Measurements from ENCODE around the gene MAN2A1. TPM values are rescaled to one million over a fixed set of nuclear protein-coding genes. Genes with fewer than 3 reads are reported as not detected.

Gene MAN2A1
- polyA plus RNA-seq, 1 donor from 2014 or later: 5.7 TPM

DNA sequence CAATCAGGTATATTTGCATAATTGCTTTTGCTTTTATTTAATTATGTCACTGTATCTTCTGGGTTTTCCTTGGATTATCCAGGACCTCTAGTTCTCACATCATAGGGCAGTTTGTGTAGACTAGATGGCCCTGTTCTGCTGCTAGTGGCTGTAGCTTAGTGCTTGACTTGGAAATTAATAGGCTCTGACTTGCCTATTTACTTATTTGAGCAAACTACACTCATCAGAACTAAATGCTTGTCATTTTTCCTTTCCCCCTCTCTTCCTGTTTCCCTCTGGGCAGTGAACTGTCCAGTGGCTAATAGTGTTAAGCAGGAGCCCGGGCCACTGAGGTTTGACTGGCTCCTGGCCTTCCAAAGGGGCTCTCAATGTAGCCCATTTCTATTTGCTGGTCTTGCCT lies 135.7 kb downstream of the MAN2A1 start:
- Histone ChIP-seq H4K20me1 (ENCODE audit: insufficient read depth) (no peaks in the 10 kb centered on the region), H3K9me2 (ENCODE audit: insufficient read depth, low read length) (no peaks in the 10 kb centered on the region), H2AFZ (ENCODE audit: low read depth, low read length) (no peak overlapping the region), H3K4me2 (ENCODE audit: low read length) (no peak overlapping the region), H3K36me3 (ENCODE audit: insufficient read depth, low read length) (no peaks in the 10 kb centered on the region), H3K27me3 (ENCODE audit: insufficient read depth, low read depth, low read length) (no peaks in the 10 kb centered on the region), H3K79me2 (replicated peaks; ENCODE audit: insufficient read depth, low read length) (no peaks in the 10 kb centered on the region), H3K9ac (ENCODE audit: low read length) (no peak overlapping the region), H3K4me3 (ENCODE audit: low read length) (no peak overlapping the region), H3K9me3 (ENCODE audit: low read length) (no peaks in the 10 kb centered on the region), H3K27ac (ENCODE audit: low read length) (no peak overlapping the region), H3F3A (ENCODE audit: insufficient read depth, low read length, poor library complexity, severe bottlenecking) (no peaks in the 10 kb centered on the region)
- TF ChIP-seq, protein P1, sequence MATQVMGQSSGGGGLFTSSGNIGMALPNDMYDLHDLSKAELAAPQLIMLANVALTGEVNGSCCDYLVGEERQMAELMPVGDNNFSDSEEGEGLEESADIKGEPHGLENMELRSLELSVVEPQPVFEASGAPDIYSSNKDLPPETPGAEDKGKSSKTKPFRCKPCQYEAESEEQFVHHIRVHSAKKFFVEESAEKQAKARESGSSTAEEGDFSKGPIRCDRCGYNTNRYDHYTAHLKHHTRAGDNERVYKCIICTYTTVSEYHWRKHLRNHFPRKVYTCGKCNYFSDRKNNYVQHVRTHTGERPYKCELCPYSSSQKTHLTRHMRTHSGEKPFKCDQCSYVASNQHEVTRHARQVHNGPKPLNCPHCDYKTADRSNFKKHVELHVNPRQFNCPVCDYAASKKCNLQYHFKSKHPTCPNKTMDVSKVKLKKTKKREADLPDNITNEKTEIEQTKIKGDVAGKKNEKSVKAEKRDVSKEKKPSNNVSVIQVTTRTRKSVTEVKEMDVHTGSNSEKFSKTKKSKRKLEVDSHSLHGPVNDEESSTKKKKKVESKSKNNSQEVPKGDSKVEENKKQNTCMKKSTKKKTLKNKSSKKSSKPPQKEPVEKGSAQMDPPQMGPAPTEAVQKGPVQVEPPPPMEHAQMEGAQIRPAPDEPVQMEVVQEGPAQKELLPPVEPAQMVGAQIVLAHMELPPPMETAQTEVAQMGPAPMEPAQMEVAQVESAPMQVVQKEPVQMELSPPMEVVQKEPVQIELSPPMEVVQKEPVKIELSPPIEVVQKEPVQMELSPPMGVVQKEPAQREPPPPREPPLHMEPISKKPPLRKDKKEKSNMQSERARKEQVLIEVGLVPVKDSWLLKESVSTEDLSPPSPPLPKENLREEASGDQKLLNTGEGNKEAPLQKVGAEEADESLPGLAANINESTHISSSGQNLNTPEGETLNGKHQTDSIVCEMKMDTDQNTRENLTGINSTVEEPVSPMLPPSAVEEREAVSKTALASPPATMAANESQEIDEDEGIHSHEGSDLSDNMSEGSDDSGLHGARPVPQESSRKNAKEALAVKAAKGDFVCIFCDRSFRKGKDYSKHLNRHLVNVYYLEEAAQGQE (IDR thresholded peaks at IDR 0.05; ENCODE audit: borderline replicate concordance): no peak
- no peak for TF ChIP-seq EZH2 (IDR thresholded peaks at IDR 0.05; ENCODE audit: borderline replicate concordance, insufficient read depth, low read length, poor library complexity, severe bottlenecking)
- no peak for TF ChIP-seq RAD21 (conservative IDR thresholded peaks at IDR 0.05)
- no peak for TF ChIP-seq POLR2AphosphoS5 (IDR thresholded peaks at IDR 0.05)
- TF ChIP-seq, protein P2, sequence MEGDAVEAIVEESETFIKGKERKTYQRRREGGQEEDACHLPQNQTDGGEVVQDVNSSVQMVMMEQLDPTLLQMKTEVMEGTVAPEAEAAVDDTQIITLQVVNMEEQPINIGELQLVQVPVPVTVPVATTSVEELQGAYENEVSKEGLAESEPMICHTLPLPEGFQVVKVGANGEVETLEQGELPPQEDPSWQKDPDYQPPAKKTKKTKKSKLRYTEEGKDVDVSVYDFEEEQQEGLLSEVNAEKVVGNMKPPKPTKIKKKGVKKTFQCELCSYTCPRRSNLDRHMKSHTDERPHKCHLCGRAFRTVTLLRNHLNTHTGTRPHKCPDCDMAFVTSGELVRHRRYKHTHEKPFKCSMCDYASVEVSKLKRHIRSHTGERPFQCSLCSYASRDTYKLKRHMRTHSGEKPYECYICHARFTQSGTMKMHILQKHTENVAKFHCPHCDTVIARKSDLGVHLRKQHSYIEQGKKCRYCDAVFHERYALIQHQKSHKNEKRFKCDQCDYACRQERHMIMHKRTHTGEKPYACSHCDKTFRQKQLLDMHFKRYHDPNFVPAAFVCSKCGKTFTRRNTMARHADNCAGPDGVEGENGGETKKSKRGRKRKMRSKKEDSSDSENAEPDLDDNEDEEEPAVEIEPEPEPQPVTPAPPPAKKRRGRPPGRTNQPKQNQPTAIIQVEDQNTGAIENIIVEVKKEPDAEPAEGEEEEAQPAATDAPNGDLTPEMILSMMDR (IDR thresholded peaks at IDR 0.05; ENCODE audit: poor library complexity, severe bottlenecking): no peak
- TF ChIP-seq TAF1 (IDR thresholded peaks at IDR 0.05; ENCODE audit: low read depth): no peak
- no peak for TF ChIP-seq MXI1 (conservative IDR thresholded peaks at IDR 0.05; ENCODE audit: poor library complexity, severe bottlenecking)
- TF ChIP-seq SMC3 (conservative IDR thresholded peaks at IDR 0.05; ENCODE audit: poor library complexity): no peak
- TF ChIP-seq EP300 (conservative IDR thresholded peaks at IDR 0.05; ENCODE audit: poor library complexity, severe bottlenecking): no peak

DNA sequence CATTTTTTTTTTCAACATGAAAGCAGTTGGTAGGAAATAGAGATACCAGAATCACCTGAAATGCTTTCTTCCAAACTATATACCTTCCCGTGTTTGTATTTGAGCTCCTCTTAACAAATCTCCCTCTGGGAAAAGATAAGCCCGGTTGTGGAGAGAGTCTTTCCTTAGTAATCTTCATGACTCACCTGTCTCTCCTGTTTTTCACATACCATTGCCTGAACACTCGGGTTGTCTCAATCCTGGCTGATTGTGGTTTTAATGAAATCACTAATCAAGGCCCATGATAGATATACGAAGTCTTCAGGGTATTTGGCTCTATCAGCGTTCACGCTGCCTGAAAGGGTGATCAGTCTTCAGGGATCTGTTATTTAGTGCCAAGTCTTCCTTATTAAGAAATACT lies 136.7 kb downstream of the MAN2A1 start:
- no peak for TF ChIP-seq MXI1 (conservative IDR thresholded peaks at IDR 0.05; ENCODE audit: poor library complexity, severe bottlenecking)
- no peak for TF ChIP-seq POLR2AphosphoS5 (IDR thresholded peaks at IDR 0.05)
- no peak for TF ChIP-seq RAD21 (conservative IDR thresholded peaks at IDR 0.05)
- TF ChIP-seq EP300 (conservative IDR thresholded peaks at IDR 0.05; ENCODE audit: poor library complexity, severe bottlenecking): no peak
- no peak for TF ChIP-seq TAF1 (IDR thresholded peaks at IDR 0.05; ENCODE audit: low read depth)
- TF ChIP-seq EZH2 (IDR thresholded peaks at IDR 0.05; ENCODE audit: borderline replicate concordance, insufficient read depth, low read length, poor library complexity, severe bottlenecking): no peak
- TF ChIP-seq SMC3 (conservative IDR thresholded peaks at IDR 0.05; ENCODE audit: poor library complexity): no peak
- TF ChIP-seq, protein P2 (IDR thresholded peaks at IDR 0.05; ENCODE audit: poor library complexity, severe bottlenecking): no peak
- TF ChIP-seq, protein P1 (IDR thresholded peaks at IDR 0.05; ENCODE audit: borderline replicate concordance): no peak
- no peak overlapping the region for H3K4me2 ChIP-seq (ENCODE audit: low read length)
- H3K36me3 ChIP-seq (ENCODE audit: insufficient read depth, low read length): no peaks in the 10 kb centered on the region
- H3K4me3 ChIP-seq (ENCODE audit: low read length): no peak overlapping the region
- no peak overlapping the region for H2AFZ ChIP-seq (ENCODE audit: low read depth, low read length)
- no peak overlapping the region for H3K9ac ChIP-seq (ENCODE audit: low read length)
- H3K27me3 ChIP-seq (ENCODE audit: insufficient read depth, low read depth, low read length): no peaks in the 10 kb centered on the region
- no peak overlapping the region for H3K27ac ChIP-seq (ENCODE audit: low read length)
- H3K9me3 ChIP-seq (ENCODE audit: low read length): no peaks in the 10 kb centered on the region
- H3K79me2 ChIP-seq (replicated peaks; ENCODE audit: insufficient read depth, low read length): no peaks in the 10 kb centered on the region
- H4K20me1 ChIP-seq (ENCODE audit: insufficient read depth): no peaks in the 10 kb centered on the region
- no peaks in the 10 kb centered on the region for H3F3A ChIP-seq (ENCODE audit: insufficient read depth, low read length, poor library complexity, severe bottlenecking)
- no peaks in the 10 kb centered on the region for H3K9me2 ChIP-seq (ENCODE audit: insufficient read depth, low read length)

All from neural cell (in vitro differentiated cells).